WTC11 (cell line): ENCODE measurements around the gene CACTIN. TPM values are rescaled to one million over a fixed set of nuclear protein-coding genes. Genes with fewer than 3 reads are reported as not detected.
A peak's percentile ranks its signal among the peaks of the same experiment; 100 is the strongest.

Experiments used
- ATAC-seq: fragments of 200-7000 bp; cut with Tn5 transposase; 2 replicates; pipeline ENCODE4 v1.10.0; 2021; ENCODE audit warnings: mild to moderate bottlenecking, moderate library complexity
- CTCF ChIA-PET: fragments of 300-600 bp; sonication (Branson Sonifier 250); formaldehyde crosslinking; loops from one replicate; lab custom pipeline; 2021; ENCODE audit warnings: antibody characterized with exemption; lab: Charles Lee
- POLR2A ChIA-PET: fragments of 350-600 bp; sonication (Branson Sonifier 250); formaldehyde crosslinking; loops from one replicate; lab custom pipeline; 2021; ENCODE audit warnings: antibody characterized with exemption; lab: Charles Lee
- DNase-seq: peaks from one replicate; pipeline ENCODE4 v3.0.0; 2021; ENCODE audit warnings: low spot score
- H3K27ac Mint-ChIP-seq: 2 replicates; pipeline ENCODE4 v1.8.0; 2021; ENCODE audit warnings: mixed read lengths
- H3K27me3 Mint-ChIP-seq: 2 replicates; pipeline ENCODE4 v1.8.0; 2021; ENCODE audit warnings: low read depth, mild to moderate bottlenecking, moderate library complexity, mixed read lengths
- H3K36me3 Mint-ChIP-seq: 2 replicates; pipeline ENCODE4 v1.8.0; 2021; ENCODE audit warnings: mixed read lengths
- H3K4me1 Mint-ChIP-seq: 2 replicates; pipeline ENCODE4 v1.8.0; 2022; ENCODE audit warnings: mixed read lengths
- H3K4me3 Mint-ChIP-seq: 2 replicates; pipeline ENCODE4 v1.8.0; 2021; ENCODE audit warnings: mild to moderate bottlenecking, moderate library complexity, mixed read lengths
- H3K9me3 Mint-ChIP-seq: 2 replicates; pipeline ENCODE4 v1.8.0; 2021; ENCODE audit warnings: mixed read lengths
- CBFB ChIP-seq: sonication (generic); formaldehyde crosslinking; IDR thresholded peaks from 2 replicates; pipeline ENCODE4 v1.8.1; 2022; ENCODE audit warnings: mild to moderate bottlenecking, low read depth, missing genetic modification reagents
- CREB1 ChIP-seq: sonication (generic); formaldehyde crosslinking; IDR thresholded peaks from 2 replicates; pipeline ENCODE4 v1.8.0; 2023; ENCODE audit warnings: mild to moderate bottlenecking, missing genetic modification reagents
- EMX1 ChIP-seq: fragments of 250-450 bp; sonication (Bioruptor Pico); IDR thresholded peaks from 2 replicates; pipeline ENCODE4 v1.8.0; 2021; ENCODE audit warnings: mild to moderate bottlenecking
- FOXP1 ChIP-seq: sonication (generic); formaldehyde crosslinking; IDR thresholded peaks from 2 replicates; pipeline ENCODE4 v1.8.0; 2022; ENCODE audit warnings: missing genetic modification reagents, mild to moderate bottlenecking, moderate library complexity, borderline replicate concordance
- JUN ChIP-seq: sonication (generic); formaldehyde crosslinking; IDR thresholded peaks from 2 replicates; pipeline ENCODE4 v1.8.0; 2023; ENCODE audit warnings: mild to moderate bottlenecking, missing genetic modification reagents
- MYBL2 ChIP-seq: sonication (generic); formaldehyde crosslinking; IDR thresholded peaks from 2 replicates; pipeline ENCODE4 v1.8.1; 2023; ENCODE audit warnings: mild to moderate bottlenecking, moderate library complexity, missing genetic modification reagents
- NFE2L1 ChIP-seq: sonication (generic); formaldehyde crosslinking; IDR thresholded peaks from 2 replicates; pipeline ENCODE4 v1.8.1; 2023; ENCODE audit warnings: missing genetic modification reagents
- PRRX2 ChIP-seq: fragments of 250-450 bp; sonication (Bioruptor Pico); IDR thresholded peaks from 2 replicates; pipeline ENCODE4 v1.8.0; 2021; ENCODE audit warnings: mild to moderate bottlenecking
- RELA ChIP-seq: sonication (generic); formaldehyde crosslinking; IDR thresholded peaks from 2 replicates; pipeline ENCODE4 v1.8.1; 2022; ENCODE audit warnings: missing genetic modification reagents, mild to moderate bottlenecking, borderline replicate concordance
- SOX15 ChIP-seq: fragments of 250-450 bp; sonication (Bioruptor Pico); IDR thresholded peaks from 2 replicates; pipeline ENCODE4 v1.9.0; 2021; ENCODE audit warnings: mild to moderate bottlenecking
- SP1 ChIP-seq: sonication (generic); formaldehyde crosslinking; conservative IDR thresholded peaks from 2 replicates; pipeline ENCODE4 v1.8.1; 2022; ENCODE audit warnings: missing genetic modification reagents
- TEAD1 ChIP-seq: sonication (generic); formaldehyde crosslinking; IDR thresholded peaks from 2 replicates; pipeline ENCODE4 v1.8.0; 2022; ENCODE audit warnings: mild to moderate bottlenecking, missing genetic modification reagents
- TEAD4 ChIP-seq: sonication (generic); formaldehyde crosslinking; IDR thresholded peaks from 2 replicates; pipeline ENCODE4 v1.8.0; 2022; ENCODE audit warnings: mild to moderate bottlenecking, missing genetic modification reagents
- ZNF219 ChIP-seq: sonication (generic); formaldehyde crosslinking; IDR thresholded peaks from 2 replicates; pipeline ENCODE4 v1.8.0; 2023; ENCODE audit warnings: missing genetic modification reagents, mild to moderate bottlenecking, borderline replicate concordance
- ZNF232 ChIP-seq: sonication (generic); formaldehyde crosslinking; IDR thresholded peaks from 2 replicates; pipeline ENCODE4 v1.8.0; 2022; ENCODE audit warnings: mild to moderate bottlenecking, missing genetic modification reagents
- ZNF671 ChIP-seq: fragments of 250-450 bp; sonication (Bioruptor Pico); IDR thresholded peaks from 2 replicates; pipeline ENCODE4 v1.8.0; 2021; ENCODE audit warnings: mild to moderate bottlenecking
- total RNA-seq: library from RNA; stranded (reverse); gene quantifications from 3 replicates; pipeline ENCODE4 v1.2.3, GENCODE V29; 2021
- TF ChIP-seq, protein P1 (sequence below): fragments of 250-450 bp; sonication (Bioruptor Pico); conservative IDR thresholded peaks from 2 replicates; pipeline ENCODE4 v1.9.0; 2021; ENCODE audit warnings: mild to moderate bottlenecking
- TF ChIP-seq, protein P2 (sequence below): fragments of 250-450 bp; sonication (Bioruptor Pico); IDR thresholded peaks from 2 replicates; pipeline ENCODE4 v1.9.0; 2021; ENCODE audit warnings: mild to moderate bottlenecking
- TF ChIP-seq, protein P3 (sequence below): sonication (generic); formaldehyde crosslinking; IDR thresholded peaks from 2 replicates; pipeline ENCODE4 v1.8.1; 2023; ENCODE audit warnings: mild to moderate bottlenecking, missing genetic modification reagents, moderate library complexity
- TF ChIP-seq, protein P4 (sequence below): sonication (generic); formaldehyde crosslinking; conservative IDR thresholded peaks from 2 replicates; pipeline ENCODE4 v1.8.1; 2023; ENCODE audit warnings: mild to moderate bottlenecking, low read depth, missing genetic modification reagents, moderate library complexity

CACTIN gene
- total RNA-seq, 1 experiment from 2014 or later: 42.2 TPM

DNA sequence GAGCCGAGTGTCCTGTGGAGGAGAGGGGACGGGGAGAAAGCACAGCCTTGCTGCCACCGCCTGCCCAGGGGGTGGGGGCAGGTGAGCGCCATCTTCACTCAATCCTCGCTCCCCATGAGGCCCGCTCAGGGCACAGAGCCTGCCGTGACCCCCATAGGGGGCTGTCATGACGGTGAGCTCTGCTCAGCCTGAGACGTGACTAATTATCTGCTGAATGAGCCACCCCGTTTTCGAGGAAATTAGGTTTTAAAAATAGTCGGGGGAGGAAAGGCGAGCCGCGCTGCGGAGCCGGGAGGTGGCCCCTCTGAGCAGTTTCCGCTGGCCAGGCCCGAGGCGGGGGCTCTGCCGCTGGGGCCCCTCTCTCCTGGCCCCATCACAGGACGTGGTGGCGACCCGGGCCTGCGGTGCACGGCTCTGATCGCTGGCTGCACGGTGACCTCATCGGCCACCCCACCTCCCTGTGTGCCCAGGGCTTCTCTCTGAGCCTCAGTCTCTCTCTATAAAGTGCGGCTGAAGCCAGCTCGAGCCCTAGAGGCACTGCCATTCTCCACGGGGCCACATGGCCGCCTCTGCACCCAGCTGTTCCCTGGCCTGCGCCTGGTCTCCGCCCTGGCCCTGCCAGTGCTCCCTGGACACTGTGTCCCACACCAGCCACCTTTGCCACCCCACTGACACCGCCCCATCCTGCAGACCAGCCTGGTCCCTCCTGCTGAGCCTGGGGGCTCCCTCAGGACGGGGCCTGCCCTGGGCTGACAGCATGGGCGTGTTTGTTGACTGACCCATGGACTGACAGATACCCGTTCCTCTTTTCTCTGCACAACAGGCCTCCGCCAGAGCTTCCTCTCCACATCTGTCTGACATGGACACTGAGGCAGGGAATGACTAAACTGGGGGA, 45.3 kb upstream of the CACTIN start:
- H3K4me3 Mint-ChIP-seq: no peak overlapping the region
- ATAC-seq (no peak), DNase-seq (no peak)
- no peaks in the 10 kb centered on the region for H3K36me3 Mint-ChIP-seq
- H3K4me1 Mint-ChIP-seq: peaks cover 5% of the 10 kb centered on the region; the same call in 1 of the 2 replicates
- POLR2A ChIA-PET: no interaction called here
- H3K9me3 Mint-ChIP-seq: no peaks in the 10 kb centered on the region
- CTCF ChIA-PET: interaction anchor here (0.6 to 2.8 kb wide), 6 partner anchors 11 to 150 kb away, joined by 3 to 14 read pairs (median 3); no protein-coding TSS in a partner anchor
- H3K27me3 Mint-ChIP-seq: no peaks in the 10 kb centered on the region
- no peak for TF ChIP-seq ZNF671 (CRISPR knock-in tag)
- no peak for TF ChIP-seq ZNF232 (CRISPR knock-in tag)
- TF ChIP-seq ZNF219 (CRISPR knock-in tag): 0 out of 2 replicates have a peak, but pooled peaks have one; percentile 25
- TF ChIP-seq, protein P1, sequence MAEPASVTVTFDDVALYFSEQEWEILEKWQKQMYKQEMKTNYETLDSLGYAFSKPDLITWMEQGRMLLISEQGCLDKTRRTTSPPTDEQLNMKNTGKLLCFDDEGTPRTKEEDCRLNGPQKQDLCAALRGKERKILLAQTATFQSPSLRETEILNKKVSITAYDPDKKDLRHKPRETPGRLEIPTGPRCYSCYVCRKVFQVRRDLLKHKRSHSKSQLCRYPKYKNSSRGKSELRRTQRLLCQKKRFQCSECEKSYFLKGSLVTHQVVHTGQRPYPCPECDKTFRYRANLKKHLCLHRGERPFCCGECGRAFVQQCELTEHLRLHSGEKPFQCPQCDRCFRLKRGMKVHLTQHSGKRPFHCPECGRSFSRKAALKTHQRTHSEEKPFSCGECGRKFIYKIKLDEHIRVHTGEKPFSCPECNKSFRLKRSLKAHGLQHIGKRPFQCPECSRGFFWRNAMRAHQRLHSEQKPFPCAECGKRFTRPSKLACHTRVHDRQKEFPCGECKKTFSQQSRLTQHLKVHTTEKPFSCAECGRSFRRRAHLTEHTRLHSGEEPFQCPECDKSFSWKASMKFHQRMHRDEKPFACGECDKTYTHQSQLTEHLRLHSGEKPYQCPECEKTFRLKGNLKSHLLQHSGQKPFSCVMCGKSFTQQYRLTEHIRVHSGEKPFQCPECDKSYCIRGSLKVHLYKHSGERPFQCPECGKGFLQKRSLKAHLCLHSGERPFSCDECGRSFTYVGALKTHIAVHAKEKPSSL (CRISPR knock-in tag): no peak
- H3K27ac Mint-ChIP-seq: no peak overlapping the region

DNA sequence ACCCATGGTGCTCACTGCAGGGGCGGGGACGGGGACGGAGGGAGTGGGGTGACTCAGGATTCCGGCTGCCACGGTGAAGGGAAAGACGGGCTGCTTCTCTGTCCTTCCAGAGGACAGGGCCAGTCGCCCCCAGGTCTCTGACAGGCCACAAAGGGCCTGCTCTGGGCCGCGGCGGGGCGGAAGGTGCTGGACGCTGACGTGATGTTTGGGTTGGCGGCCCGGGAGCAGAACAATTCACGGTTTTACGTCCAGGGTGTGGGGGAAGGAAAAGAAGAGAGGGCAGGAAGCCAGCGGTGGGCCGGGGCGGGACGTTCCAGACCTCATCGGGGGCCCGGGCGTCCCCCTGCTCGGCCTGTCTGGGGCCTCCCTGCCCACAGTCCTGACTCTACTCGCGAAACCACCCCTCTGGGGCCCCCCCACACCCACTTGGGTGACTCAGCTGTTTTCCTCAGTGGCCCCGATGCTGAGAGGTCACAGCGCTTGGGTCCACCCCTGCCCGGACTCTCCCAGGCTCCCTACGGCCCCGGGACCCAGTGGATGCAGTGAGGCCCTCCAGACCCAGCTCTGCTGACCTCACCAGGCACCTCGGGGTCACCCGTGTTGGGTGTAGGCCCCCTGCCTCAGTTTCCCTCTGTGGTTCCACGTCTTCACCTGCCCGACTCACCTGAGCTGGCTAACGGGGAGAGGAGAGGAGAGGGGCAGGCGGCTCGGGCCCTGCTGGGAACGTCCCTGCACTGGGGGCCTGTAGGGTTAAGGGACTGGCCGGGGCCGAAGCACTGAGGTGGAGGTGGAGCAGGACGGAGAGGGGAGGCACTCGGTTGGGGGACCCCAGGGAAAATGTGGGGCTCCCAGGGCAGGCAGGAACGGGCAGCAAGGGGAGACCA, 44.4 kb upstream of the CACTIN start:
- Mint-ChIP-seq H3K4me1 (peaks cover 5% of the 10 kb centered on the region; the same call in 1 of the 2 replicates), H3K27ac (peak overlapping the region; percentile 85; the same call in 1 of the 2 replicates), H3K4me3 (no peak overlapping the region), H3K9me3 (no peaks in the 10 kb centered on the region), H3K27me3 (no peaks in the 10 kb centered on the region), H3K36me3 (no peaks in the 10 kb centered on the region)
- ChIA-PET CTCF (interaction anchor here (0.6 to 1.0 kb wide), 2 partner anchors 22 to 28 kb away, joined by 3 read pairs; no protein-coding TSS in a partner anchor), POLR2A (no interaction called here)
- TF ChIP-seq JUN: no peak
- TF ChIP-seq EMX1: no peak
- no peak for TF ChIP-seq SOX15 (CRISPR knock-in tag)
- TF ChIP-seq, protein P2, sequence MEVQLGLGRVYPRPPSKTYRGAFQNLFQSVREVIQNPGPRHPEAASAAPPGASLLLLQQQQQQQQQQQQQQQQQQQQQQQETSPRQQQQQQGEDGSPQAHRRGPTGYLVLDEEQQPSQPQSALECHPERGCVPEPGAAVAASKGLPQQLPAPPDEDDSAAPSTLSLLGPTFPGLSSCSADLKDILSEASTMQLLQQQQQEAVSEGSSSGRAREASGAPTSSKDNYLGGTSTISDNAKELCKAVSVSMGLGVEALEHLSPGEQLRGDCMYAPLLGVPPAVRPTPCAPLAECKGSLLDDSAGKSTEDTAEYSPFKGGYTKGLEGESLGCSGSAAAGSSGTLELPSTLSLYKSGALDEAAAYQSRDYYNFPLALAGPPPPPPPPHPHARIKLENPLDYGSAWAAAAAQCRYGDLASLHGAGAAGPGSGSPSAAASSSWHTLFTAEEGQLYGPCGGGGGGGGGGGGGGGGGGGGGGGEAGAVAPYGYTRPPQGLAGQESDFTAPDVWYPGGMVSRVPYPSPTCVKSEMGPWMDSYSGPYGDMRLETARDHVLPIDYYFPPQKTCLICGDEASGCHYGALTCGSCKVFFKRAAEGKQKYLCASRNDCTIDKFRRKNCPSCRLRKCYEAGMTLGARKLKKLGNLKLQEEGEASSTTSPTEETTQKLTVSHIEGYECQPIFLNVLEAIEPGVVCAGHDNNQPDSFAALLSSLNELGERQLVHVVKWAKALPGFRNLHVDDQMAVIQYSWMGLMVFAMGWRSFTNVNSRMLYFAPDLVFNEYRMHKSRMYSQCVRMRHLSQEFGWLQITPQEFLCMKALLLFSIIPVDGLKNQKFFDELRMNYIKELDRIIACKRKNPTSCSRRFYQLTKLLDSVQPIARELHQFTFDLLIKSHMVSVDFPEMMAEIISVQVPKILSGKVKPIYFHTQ (CRISPR knock-in tag): no peak
- no peak for TF ChIP-seq PRRX2 (CRISPR knock-in tag)
- TF ChIP-seq RELA (CRISPR knock-in tag): no peak
- DNase-seq (no peak), ATAC-seq (no peak)

DNA sequence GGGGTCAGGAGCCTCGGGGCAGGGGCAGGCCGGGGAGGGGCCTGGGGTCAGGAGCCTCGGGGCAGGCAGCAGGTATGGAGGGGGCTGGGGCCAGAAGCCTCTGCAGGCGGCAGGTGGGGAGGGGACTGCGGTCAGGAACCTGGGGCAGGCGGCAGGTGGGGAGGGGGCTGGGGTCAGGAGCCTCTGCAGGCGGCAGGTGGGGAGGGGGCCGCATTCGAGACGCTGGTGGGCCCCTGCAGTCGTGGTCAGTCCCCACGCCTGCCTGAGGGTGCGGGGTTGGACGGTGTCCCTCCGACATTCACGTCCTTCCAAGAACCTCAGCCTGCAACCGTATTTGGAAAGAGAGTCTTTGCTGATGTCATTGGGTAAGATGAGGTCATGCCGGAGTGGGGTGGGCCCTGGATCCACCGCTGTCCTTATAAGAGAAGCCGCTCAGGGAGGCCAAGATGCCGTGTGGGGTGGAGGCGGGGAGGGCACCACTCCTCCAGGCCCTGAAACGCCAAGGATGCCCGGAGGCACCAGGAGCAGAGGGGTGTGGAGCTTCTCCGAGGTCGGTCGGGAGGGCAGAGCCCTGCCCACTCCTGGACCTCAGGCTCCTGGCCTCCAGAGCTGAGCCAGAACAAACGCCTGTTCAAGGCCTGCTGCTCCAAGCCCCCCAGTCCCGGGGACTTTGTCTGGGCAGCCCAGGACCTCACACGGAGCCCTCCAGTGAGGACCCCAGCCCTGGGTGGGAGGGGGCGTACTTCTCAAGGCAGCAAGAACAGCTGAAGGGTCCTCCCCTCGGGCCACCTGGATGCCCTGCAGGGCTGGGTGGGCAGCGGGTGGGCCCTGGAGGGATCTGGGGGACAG, 43.6 kb upstream of the CACTIN start:
- Mint-ChIP-seq H3K27ac (no peak overlapping the region; the same call in 1 of the 2 replicates), H3K4me1 (peaks cover 5% of the 10 kb centered on the region; the same call in 1 of the 2 replicates), H3K36me3 (no peaks in the 10 kb centered on the region), H3K9me3 (no peaks in the 10 kb centered on the region), H3K4me3 (no peak overlapping the region), H3K27me3 (no peaks in the 10 kb centered on the region)
- CTCF ChIA-PET: interaction anchor here (0.6 to 1.0 kb wide), 2 partner anchors 23 to 93 kb away, joined by 3 read pairs; no protein-coding TSS in a partner anchor
- POLR2A ChIA-PET: no interaction called here
- ATAC-seq (no peak), DNase-seq (no peak)
- no peak for TF ChIP-seq MYBL2 (CRISPR knock-in tag)
- no peak for TF ChIP-seq NFE2L1
- TF ChIP-seq SP1: no peak
- no peak for TF ChIP-seq SOX15 (CRISPR knock-in tag)
- TF ChIP-seq FOXP1: no peak
- TF ChIP-seq TEAD4: no peak
- TF ChIP-seq, protein P3, sequence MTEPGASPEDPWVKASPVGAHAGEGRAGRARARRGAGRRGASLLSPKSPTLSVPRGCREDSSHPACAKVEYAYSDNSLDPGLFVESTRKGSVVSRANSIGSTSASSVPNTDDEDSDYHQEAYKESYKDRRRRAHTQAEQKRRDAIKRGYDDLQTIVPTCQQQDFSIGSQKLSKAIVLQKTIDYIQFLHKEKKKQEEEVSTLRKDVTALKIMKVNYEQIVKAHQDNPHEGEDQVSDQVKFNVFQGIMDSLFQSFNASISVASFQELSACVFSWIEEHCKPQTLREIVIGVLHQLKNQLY (CRISPR knock-in tag): no peak
- no peak for TF ChIP-seq TEAD1 (CRISPR knock-in tag)
- TF ChIP-seq CBFB (CRISPR knock-in tag): no peak
- TF ChIP-seq CREB1: no peak
- TF ChIP-seq, protein P4, sequence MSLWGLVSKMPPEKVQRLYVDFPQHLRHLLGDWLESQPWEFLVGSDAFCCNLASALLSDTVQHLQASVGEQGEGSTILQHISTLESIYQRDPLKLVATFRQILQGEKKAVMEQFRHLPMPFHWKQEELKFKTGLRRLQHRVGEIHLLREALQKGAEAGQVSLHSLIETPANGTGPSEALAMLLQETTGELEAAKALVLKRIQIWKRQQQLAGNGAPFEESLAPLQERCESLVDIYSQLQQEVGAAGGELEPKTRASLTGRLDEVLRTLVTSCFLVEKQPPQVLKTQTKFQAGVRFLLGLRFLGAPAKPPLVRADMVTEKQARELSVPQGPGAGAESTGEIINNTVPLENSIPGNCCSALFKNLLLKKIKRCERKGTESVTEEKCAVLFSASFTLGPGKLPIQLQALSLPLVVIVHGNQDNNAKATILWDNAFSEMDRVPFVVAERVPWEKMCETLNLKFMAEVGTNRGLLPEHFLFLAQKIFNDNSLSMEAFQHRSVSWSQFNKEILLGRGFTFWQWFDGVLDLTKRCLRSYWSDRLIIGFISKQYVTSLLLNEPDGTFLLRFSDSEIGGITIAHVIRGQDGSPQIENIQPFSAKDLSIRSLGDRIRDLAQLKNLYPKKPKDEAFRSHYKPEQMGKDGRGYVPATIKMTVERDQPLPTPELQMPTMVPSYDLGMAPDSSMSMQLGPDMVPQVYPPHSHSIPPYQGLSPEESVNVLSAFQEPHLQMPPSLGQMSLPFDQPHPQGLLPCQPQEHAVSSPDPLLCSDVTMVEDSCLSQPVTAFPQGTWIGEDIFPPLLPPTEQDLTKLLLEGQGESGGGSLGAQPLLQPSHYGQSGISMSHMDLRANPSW: no peak
